HG02623 (cell line): Measurements from ENCODE around the gene LRRC37B.
"Not testable (repeated sequence)": the region's sequence is repeated elsewhere in the genome, so short reads cannot be mapped to it uniquely, and the experiment has no call there.

Experiments used
- ATAC-seq: cut with Tn5 transposase; IDR thresholded peaks from one replicate; pipeline ENCODE4 v1.9.1; 2021; ENCODE audit warnings: moderate library complexity; ENCODE audit not compliant: unreplicated experiment

The LRRC37B gene

GRCh38 chr17:32041306-32041875 is 34.2 kb downstream of the LRRC37B start:
- not testable (repeated sequence) for ATAC-seq

GRCh38 chr17:32042266-32042665 is 35.1 kb downstream of the LRRC37B start:
- ATAC-seq: not testable (repeated sequence)

DNA sequence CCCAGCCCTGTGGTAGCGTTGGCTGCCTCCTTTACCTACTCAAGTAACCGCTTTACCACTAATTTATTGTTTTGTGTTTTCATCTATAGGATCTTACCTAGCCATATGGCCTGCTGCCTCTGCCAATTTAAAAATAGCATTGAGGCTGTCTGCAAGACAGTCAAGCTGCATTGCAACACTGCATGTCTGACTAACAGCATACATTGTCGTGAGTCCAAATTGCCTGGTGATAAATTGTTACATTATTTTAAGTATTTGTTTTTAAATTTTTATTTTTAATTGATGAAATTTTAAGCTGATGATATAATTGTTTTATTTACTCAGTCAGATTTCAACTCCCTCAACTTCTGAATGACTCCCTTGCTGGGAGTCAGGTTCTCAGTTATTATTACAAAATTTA is 38.4 kb downstream of the LRRC37B start:
- ATAC-seq: not testable (repeated sequence)

GRCh38 chr17:32047663-32048062 is 40.5 kb downstream of the LRRC37B start:
- ATAC-seq: not testable (repeated sequence)

DNA sequence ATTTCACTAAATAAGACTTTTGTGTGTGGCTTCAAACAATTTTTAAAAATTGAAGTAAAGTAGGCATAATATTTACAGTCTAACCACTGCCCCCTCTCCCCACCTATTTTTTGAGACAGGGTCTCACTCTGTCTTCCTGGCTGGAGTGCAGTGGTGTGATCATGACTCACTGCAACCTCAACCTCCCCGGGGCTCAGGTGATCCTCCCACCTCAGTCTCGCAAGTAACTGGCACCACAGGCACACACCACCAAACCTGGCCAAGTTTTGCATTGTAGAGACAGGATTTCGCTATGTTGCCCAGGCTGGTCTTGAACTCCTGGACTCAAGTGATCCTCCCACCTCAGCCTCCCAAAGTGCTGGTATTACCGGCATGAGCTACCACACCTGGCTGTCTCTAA is 47.8 kb downstream of the LRRC37B start:
- not testable (repeated sequence) for ATAC-seq

- not testable (repeated sequence) for ATAC-seq
Observed at GRCh38 chr17:32055425-32055824, 48.2 kb downstream of the LRRC37B start.

- ATAC-seq: not testable (repeated sequence)
Observed at GRCh38 chr17:32056500-32056899, 49.3 kb downstream of the LRRC37B start.

- ATAC-seq: not testable (repeated sequence)
Observed at GRCh38 chr17:32057460-32058105, 50.4 kb downstream of the LRRC37B start.

DNA sequence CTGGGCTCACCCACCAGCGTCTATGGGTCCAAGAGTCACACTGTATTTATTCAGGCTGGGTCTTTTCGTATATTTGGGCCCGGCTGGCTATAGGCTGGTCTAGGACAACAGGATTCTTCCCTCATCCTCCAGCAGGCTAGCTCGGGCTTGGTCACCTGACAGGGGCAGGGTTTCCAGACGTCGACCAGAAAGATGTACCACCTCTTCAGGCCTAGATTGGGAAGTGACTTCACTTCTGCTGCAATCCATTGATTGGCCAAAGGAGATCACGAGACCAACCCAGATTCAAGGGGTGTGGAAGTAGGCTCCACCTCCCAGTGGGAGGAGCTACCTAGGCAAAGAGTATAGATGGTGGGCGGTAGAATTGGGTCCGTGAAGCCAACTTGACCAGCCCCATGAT is 53.5 kb downstream of the LRRC37B start:
- ATAC-seq: not testable (repeated sequence)

- ATAC-seq: not testable (repeated sequence)
Observed at GRCh38 chr17:32061840-32062239, 54.7 kb downstream of the LRRC37B start.

GRCh38 chr17:32064091-32064490 is 56.9 kb downstream of the LRRC37B start:
- ATAC-seq: not testable (repeated sequence)

- not testable (repeated sequence) for ATAC-seq
Observed at GRCh38 chr17:32066123-32066680, 59.0 kb downstream of the LRRC37B start.

- not testable (repeated sequence) for ATAC-seq
Observed at GRCh38 chr17:32066863-32067642, 59.9 kb downstream of the LRRC37B start.

DNA sequence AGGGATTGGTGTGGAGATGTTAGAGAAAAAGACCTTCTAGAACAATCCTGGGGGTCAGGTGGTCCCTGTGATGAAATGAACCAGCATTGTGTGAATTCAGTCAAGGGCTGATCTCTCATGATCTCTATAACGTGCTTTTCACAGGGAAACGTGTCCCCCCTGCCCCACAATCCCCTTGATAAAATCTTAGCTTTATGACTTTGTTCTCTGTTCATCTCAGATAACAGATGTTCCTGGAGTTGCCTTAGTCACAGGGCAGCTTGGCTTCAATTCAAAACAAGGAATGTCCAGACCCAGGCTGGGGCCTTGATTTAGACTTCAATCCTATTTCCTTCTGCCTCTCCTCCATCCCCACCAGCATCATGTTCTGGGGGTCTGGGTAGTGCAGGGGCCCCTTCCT is 61.9 kb downstream of the LRRC37B start:
- not testable (repeated sequence) for ATAC-seq

DNA sequence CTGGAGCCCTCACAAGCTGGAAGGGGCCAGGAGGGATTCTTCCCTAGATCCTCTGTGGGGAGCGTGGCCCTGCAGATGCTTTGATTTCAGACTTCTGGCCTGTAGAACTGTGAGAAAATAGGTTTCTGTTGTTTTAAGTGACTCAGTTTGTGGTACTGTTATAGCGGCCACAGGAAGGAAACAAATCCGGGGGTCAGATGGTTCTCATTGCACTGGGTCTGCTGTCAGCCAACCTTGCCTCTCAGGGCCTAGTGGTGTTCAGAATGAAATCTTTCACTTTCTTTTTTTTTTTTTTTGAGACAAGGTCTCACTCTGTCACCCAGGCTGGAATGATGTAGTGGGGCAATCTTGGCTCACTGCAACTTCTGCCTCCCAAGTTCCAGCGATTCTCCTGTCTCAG is 64.8 kb downstream of the LRRC37B start:
- not testable (repeated sequence) for ATAC-seq

DNA sequence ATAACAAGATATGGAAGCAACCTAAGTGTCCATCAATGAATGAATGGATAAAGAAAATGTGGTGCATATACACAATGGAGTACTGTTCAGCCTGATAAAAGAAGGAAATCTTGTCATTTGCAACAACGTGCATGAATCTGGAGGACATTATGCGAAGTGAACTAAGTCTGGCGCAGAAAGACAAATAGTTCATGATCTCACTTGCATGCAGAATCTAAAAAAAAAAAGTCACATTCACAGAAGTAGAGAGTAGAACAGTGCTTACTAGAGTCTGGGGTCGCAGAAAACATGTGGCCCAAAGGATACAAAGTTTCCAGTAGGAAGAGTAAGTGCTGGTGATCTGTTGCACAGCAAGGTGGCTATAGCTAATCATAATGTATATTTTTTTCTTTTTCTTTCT is 65.9 kb downstream of the LRRC37B start:
- not testable (repeated sequence) for ATAC-seq

- not testable (repeated sequence) for ATAC-seq
Observed at GRCh38 chr17:32079753-32080152, 72.6 kb downstream of the LRRC37B start.

- ATAC-seq: not testable (repeated sequence)
Observed at GRCh38 chr17:32083550-32083979, 76.4 kb downstream of the LRRC37B start.

- ATAC-seq: not testable (repeated sequence)
Observed at GRCh38 chr17:32084003-32084941, 77.1 kb downstream of the LRRC37B start.
